GM12872 (cell line): Measurements from ENCODE around the gene OLFML3.

Experiments used
- TF ChIP-seq, protein P1 (sequence below): IDR thresholded peaks from 3 replicates; pipeline ENCODE4 v1.5.1; 2011; ENCODE audit warnings: low read depth, mild to moderate bottlenecking, low read length, moderate library complexity; ENCODE audit not compliant: insufficient read depth

The OLFML3 gene

DNA sequence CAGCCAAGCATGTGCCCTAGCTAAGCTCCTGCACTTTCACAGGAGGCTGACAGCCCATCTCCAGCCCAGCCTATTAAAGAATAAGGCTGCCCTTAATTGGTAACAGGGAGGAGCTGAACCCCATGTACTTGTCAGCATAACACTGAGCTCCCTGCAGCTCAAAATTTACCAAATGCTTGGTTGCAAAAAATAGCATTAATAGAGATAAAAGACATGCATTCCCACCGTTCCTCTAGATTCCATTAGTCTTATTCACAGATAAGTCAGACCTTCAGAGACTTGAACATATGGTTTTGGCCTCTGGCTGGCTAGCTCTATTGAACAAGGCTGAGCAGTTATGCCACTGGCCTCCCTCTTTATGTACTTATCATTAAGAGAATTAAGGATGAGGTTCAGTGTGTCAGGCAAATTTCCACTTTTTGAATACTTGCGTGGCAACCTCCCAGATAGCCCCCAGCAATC, 29.2 kb downstream of the OLFML3 start:
- TF ChIP-seq, protein P1, sequence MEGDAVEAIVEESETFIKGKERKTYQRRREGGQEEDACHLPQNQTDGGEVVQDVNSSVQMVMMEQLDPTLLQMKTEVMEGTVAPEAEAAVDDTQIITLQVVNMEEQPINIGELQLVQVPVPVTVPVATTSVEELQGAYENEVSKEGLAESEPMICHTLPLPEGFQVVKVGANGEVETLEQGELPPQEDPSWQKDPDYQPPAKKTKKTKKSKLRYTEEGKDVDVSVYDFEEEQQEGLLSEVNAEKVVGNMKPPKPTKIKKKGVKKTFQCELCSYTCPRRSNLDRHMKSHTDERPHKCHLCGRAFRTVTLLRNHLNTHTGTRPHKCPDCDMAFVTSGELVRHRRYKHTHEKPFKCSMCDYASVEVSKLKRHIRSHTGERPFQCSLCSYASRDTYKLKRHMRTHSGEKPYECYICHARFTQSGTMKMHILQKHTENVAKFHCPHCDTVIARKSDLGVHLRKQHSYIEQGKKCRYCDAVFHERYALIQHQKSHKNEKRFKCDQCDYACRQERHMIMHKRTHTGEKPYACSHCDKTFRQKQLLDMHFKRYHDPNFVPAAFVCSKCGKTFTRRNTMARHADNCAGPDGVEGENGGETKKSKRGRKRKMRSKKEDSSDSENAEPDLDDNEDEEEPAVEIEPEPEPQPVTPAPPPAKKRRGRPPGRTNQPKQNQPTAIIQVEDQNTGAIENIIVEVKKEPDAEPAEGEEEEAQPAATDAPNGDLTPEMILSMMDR: no peak

DNA sequence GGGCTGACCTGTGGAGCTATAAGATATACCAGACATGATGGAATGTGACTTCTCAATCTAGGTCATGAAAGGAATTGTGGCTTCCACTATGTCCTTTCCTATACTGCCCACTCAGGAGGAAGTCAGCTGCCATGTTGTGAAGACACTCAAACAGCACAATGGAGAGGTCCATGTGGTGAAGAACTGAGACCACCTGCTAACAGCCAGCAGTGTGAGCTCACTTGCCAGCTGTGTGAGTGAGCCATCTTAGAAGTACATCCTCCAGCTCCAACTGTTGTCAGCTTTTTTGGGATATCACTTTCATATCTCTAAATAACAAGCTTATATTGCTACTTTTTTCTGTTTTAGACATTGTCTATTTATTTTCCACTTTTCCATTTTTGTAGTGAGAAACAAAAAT, 29.7 kb downstream of the OLFML3 start:
- TF ChIP-seq, protein P1: no peak

- TF ChIP-seq, protein P1: no peak
Observed at GRCh38 chr1:114009393-114009792, 30.1 kb downstream of the OLFML3 start.

DNA sequence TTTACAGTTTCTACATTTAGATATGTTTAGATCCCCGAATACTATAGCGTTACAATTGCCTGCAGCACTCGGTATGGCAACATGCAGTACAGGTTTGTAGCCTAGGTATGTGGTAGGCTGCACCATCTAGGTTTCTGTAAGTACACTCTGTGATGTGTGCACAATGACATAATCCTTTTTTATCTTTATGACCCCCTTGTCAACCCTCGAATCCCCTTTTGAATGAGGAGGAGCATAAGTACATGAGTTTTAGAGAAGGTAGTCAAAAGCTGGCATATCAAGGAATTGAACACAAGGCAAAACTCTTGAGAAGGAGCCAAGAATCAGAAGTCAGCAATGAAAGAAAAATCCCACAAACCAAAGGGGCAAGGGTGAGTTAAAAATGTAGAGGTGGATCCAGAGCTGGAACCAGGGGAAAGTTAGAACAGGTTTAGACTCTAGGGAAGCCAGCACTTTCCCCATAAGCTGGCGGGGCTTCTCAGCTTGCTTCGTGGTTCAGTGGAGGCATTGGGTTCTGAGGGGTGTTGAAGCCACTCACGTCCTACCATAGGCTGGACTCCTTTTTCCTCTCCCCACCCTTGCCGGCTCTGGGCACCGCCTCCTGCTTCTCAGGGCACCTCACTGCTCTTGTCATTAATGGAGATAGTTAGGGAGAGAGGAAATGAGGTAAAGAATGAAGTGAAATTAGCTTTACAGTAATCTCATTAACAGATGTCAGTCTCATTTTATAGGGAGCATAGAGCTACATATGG, 31.3 kb downstream of the OLFML3 start:
- TF ChIP-seq, protein P1: no peak

DNA sequence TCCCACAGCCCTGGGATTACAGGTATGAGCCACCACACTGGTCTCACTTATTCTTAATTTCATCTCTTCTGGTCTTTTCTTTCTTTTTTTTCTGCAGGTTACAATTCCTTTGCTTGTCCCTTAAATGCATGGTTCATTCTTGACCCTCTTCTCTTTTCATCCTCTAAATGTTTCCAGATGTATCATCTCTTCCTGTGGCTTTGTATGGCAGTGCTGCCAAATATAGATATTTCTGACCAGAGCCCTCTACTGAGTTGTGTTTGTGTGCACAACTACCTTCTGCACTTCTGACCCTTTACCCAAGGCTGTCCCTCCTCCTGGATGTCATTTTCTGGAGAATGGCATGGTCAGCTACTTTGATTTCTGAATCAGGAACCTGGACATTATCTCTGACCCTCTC, 32.5 kb downstream of the OLFML3 start:
- TF ChIP-seq, protein P1: no peak

DNA sequence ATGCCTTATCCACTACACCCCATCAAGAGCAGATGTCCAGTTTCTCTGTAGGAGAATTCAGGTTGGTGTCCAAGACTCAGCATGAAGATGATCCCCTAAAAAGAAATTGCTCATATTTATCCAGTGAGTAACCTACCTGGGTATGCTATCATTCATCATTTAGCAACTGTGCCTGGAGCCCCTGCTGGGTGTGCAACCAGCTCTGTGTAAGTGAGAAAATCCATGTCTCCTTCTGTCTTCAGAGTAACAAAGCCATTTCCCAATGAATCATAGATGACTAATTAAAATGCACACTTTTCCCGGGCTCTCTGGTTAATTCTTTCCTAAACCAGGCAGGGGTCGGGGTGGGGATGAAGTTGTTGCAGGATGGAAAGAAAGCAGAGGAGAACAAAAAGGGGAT, 35.8 kb downstream of the OLFML3 start:
- TF ChIP-seq, protein P1: no peak

DNA sequence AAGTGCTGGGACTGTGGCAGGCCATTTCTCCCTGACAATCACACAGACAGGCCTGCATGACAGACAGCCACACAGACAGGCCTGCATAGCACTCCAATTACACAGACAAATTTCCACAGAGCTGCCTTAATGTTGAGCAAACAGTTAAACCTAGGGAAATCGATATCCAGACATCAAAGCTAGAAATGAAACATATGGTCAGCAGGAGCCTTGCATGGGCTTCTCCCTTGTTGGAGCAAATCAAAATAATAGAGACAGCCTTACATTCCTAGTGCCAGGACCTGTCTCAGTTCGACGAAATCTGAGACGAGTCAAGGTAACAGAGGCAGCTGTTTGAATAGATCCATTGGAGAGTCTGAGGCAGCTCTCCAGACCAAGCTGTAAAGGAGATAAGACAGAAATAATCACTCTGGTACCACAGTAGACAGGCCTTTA, 42.4 kb downstream of the OLFML3 start:
- TF ChIP-seq, protein P1: no peak
